Measurements from ENCODE around the gene DRG1. TPM values are rescaled to one million over a fixed set of nuclear protein-coding genes. Genes with fewer than 3 reads are reported as not detected.

Gene DRG1
- total RNA-seq, 2 donors from 2014 or later = 37.5 to 38.8 TPM

DNA sequence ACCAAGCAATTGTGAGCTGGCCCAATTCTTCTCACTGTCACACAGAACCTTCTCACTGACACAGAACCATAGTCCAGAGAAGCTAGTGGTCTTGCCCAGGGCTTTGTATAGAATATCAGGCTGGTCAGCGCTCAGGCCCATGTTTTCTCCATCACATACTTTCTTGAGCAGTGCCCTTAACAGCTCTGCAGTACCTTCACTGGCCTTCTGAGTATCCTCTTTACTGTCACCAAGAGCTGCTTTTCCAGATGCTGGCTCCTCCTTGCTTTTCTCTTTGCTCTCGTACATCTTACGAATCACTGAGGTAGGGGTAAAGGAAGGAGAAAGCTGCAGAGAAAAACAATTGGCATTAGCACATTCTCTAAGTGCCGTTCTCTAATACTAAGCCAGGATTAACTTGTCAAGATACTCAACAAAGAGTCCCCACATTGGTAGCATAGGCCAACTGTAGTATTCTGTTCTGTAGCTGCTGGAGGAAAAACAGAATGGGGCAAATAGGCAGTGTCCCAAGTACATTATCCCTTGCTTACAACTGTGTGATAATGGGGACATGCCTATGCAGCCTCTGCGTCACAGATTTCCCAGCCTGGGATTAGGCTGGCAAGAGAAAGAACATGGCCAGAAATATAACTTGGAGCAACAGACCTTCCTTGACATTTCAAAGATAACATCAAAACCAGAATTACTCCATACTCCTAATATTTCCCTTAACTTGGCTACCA, 43.5 kb downstream of the DRG1 start:
- Histone ChIP-seq H3K36me3 (peaks cover 55% of the 10 kb centered on the region), H3K4me1 (ENCODE audit: control insufficient read depth in 1 of 2, low read depth in 2 of 2) (no peaks in the 10 kb centered on the region), H3K4me3 (no peak overlapping the region), H3K27me3 (replicated peaks; ENCODE audit: insufficient read depth) (no peaks in the 10 kb centered on the region), H3K9me3 (no peaks in the 10 kb centered on the region), H3K27ac (no peak overlapping the region)
- ATAC-seq (ENCODE audit: insufficient number of reproducible peaks, low FRiP score, low read depth) (no peak), DNase-seq (ENCODE audit: low spot score) (no peak)
- TF ChIP-seq, protein P1, sequence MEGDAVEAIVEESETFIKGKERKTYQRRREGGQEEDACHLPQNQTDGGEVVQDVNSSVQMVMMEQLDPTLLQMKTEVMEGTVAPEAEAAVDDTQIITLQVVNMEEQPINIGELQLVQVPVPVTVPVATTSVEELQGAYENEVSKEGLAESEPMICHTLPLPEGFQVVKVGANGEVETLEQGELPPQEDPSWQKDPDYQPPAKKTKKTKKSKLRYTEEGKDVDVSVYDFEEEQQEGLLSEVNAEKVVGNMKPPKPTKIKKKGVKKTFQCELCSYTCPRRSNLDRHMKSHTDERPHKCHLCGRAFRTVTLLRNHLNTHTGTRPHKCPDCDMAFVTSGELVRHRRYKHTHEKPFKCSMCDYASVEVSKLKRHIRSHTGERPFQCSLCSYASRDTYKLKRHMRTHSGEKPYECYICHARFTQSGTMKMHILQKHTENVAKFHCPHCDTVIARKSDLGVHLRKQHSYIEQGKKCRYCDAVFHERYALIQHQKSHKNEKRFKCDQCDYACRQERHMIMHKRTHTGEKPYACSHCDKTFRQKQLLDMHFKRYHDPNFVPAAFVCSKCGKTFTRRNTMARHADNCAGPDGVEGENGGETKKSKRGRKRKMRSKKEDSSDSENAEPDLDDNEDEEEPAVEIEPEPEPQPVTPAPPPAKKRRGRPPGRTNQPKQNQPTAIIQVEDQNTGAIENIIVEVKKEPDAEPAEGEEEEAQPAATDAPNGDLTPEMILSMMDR (IDR thresholded peaks at IDR 0.05) = no peak

DNA sequence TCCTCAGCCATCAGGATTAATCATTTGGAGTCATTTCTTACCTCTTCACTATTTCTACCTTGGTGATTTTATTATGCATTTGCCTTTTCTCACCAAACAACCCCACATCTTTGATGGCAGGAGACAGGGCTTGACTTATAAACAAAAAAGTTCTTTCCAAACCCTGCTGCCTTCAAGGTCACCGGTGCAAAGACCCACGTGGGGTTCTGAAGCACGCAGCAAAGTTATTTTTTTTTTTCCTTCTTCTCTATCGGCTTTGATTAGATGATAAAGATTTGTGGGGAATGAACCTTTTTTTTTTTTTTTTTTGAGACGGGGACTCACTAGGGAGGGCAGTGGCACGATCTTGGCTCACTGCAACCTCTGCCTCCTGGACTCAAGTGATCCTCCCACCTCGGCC, 44.1 kb downstream of the DRG1 start:
- Histone ChIP-seq H3K27me3 (replicated peaks; ENCODE audit: insufficient read depth) (no peaks in the 10 kb centered on the region), H3K36me3 (peaks cover 52% of the 10 kb centered on the region), H3K27ac (no peak overlapping the region), H3K9me3 (no peaks in the 10 kb centered on the region), H3K4me3 (no peak overlapping the region), H3K4me1 (ENCODE audit: control insufficient read depth in 1 of 2, low read depth in 2 of 2) (no peaks in the 10 kb centered on the region)
- no peak for DNase-seq (ENCODE audit: low spot score)
- TF ChIP-seq, protein P1 (IDR thresholded peaks at IDR 0.05) = no peak
- ATAC-seq (ENCODE audit: insufficient number of reproducible peaks, low FRiP score, low read depth) = no peak

DNA sequence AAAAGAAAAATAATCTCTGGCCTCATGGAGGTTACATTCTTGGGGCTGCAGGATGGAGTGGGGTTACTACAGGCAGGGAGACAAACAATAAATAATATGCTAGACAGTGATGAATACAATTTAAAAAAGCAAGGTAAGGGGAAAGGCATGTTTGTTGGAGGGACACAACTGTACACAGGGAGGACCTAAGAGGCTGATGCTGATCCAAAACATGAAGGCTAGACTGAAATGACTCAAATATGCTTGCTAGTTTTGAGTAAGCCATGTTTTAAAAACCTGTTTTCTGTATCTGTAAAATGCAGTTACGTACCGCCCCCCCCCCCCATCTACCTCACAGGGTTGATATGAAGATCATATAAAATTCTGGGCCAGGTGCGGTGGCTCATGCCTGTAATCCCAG, 46.2 kb downstream of the DRG1 start:
- DNase-seq (ENCODE audit: low spot score) = no peak

DNA sequence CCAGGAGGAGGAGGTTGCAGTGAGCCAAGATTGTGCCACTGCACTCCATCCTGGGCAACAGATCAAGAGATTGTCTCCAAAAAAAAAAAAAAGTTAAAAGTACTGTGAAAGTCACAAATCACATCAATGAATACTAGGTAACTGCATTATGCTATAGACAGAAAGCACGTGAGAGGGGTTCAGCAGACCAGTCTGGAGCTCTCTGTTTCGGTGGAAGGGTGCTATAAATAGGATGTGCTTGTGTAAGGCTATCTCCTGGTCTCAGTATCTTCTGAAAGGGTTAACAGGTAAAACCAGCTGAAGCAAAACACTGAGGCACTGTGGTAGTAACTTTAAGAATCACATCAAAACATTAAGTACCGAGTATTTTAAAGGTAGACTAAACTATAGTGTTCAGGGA, 46.8 kb downstream of the DRG1 start:
- Histone ChIP-seq H3K4me1 (ENCODE audit: control insufficient read depth in 1 of 2, low read depth in 2 of 2) (no peaks in the 10 kb centered on the region), H3K27me3 (replicated peaks; ENCODE audit: insufficient read depth) (no peaks in the 10 kb centered on the region), H3K36me3 (peaks cover 34% of the 10 kb centered on the region), H3K27ac (no peak overlapping the region), H3K4me3 (no peak overlapping the region), H3K9me3 (no peaks in the 10 kb centered on the region)
- no peak for DNase-seq (ENCODE audit: low spot score)
- ATAC-seq (ENCODE audit: insufficient number of reproducible peaks, low FRiP score, low read depth) = no peak
- TF ChIP-seq, protein P1 (IDR thresholded peaks at IDR 0.05) = no peak

More for the DNA sequence above, 46.2 kb downstream of the DRG1 start:
- TF ChIP-seq, protein P1 (IDR thresholded peaks at IDR 0.05) = no peak
- Histone ChIP-seq H3K9me3 (no peaks in the 10 kb centered on the region), H3K27ac (no peak overlapping the region), H3K4me1 (ENCODE audit: control insufficient read depth in 1 of 2, low read depth in 2 of 2) (no peaks in the 10 kb centered on the region), H3K36me3 (peaks cover 40% of the 10 kb centered on the region), H3K4me3 (no peak overlapping the region), H3K27me3 (replicated peaks; ENCODE audit: insufficient read depth) (no peaks in the 10 kb centered on the region)
- no peak for ATAC-seq (ENCODE audit: insufficient number of reproducible peaks, low FRiP score, low read depth)

DNA sequence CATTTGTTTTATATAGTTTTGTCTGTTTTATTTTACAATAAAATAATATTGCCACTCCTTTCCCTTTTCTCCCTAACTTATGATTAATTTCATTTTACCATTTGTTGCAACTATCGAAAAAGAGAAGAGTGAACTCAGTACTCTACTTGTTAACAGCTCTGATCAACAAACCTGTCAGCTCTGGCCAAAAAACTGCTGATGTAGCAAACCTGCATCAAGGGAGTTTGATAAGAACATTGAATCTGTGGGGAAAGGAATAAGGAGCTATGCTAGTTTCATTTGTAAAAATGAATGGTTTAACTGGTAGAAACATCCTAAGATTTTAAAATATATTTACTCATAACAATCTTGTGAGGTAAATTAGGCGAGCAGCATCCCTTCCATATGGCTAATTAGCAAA, 47.4 kb downstream of the DRG1 start:
- Histone ChIP-seq H3K27me3 (replicated peaks; ENCODE audit: insufficient read depth) (no peaks in the 10 kb centered on the region), H3K4me3 (no peak overlapping the region), H3K36me3 (peaks cover 33% of the 10 kb centered on the region), H3K9me3 (no peaks in the 10 kb centered on the region), H3K4me1 (ENCODE audit: control insufficient read depth in 1 of 2, low read depth in 2 of 2) (no peaks in the 10 kb centered on the region), H3K27ac (no peak overlapping the region)
- TF ChIP-seq, protein P1 (IDR thresholded peaks at IDR 0.05) = no peak
- DNase-seq (ENCODE audit: low spot score) (no peak), ATAC-seq (ENCODE audit: insufficient number of reproducible peaks, low FRiP score, low read depth) (no peak)
